HCT116 (cell line): ENCODE results near the gene TEN1. TPM values are rescaled to one million over a fixed set of nuclear protein-coding genes. Genes with fewer than 3 reads are reported as not detected.

Experiments used
- ATAC-seq: fragments of 200-7000 bp; cut with Tn5 transposase; 2 replicates; pipeline ENCODE4 v1.9.1; 2020; ENCODE audit warnings: mild to moderate bottlenecking, moderate library complexity
- BruUV-seq: library from RNA; stranded (reverse); fragments of 400-500 nt; replicated peaks from 2 replicates; lab custom pipeline; 2021; lab: Mats Ljungman, UMichigan
- CTCF ChIA-PET: fragments of 300-600 bp; sonication (Branson Sonifier 250); formaldehyde crosslinking; loops from one replicate; lab custom pipeline; 2021; ENCODE audit warnings: antibody characterized with exemption; lab: Charles Lee
- POLR2A ChIA-PET: fragments of 300-600, 350-600 bp; sonication (Branson Sonifier 250); formaldehyde crosslinking; loops from one replicate; lab custom pipeline; 2021; ENCODE audit warnings: antibody characterized with exemption; lab: Charles Lee
- RAD21 ChIA-PET, 2 experiments: fragments of 300-600 bp; sonication (Branson Sonifier 250); formaldehyde crosslinking; loops; one replicate each; lab custom pipeline; 2023; ENCODE audit warnings: low total read pairs in 2 of 2; ENCODE audit not compliant: uncharacterized antibody in 2 of 2, unreplicated experiment in 2 of 2, low non-redundant PET in 1 of 2; lab: Charles Lee
- DNase-seq: peaks from one replicate; pipeline ENCODE4 v3.0.0-alpha.2; 2010; ENCODE audit warnings: low read depth, low spot score
- H2AFZ ChIP-seq: fragments of 200-600 bp; shearing (Covaris generic), sonication (generic); 2 replicates; pipeline ENCODE4 v1.6.1; 2017; ENCODE audit warnings: low read depth, mixed run types, mixed read lengths, antibody characterized with exemption, low read length; ENCODE audit not compliant: poor library complexity, severe bottlenecking
- H3K27ac ChIP-seq: 2 replicates; pipeline ENCODE4 v1.5.1; 2012; ENCODE audit warnings: low read depth, low read length
- H3K27me3 ChIP-seq: fragments of 200-600 bp; sonication (generic); 2 replicates; pipeline ENCODE4 v1.6.1; 2016; ENCODE audit warnings: mixed run types, low read length, mixed read lengths; ENCODE audit not compliant: insufficient read depth
- H3K36me3 ChIP-seq, 2 experiments: fragments of 200-500 bp in 1 of 2; fragments of 200-600 bp in 1 of 2; sonication (Bioruptor generic) in 1 of 2; sonication (generic) in 1 of 2; 2 replicates each; pipeline versions ENCODE4 v1.5.1 to v1.6.1; 2014 to 2016; ENCODE audit warnings: low read length in 2 of 2, inconsistent platforms in 1 of 2, mixed read lengths in 1 of 2, mixed run types in 1 of 2; ENCODE audit not compliant: insufficient read depth in 2 of 2, control insufficient read depth in 1 of 2
- H3K4me1 ChIP-seq, 2 experiments: fragments of 200-600 bp in 1 of 2; sonication (generic) in 1 of 2; 2 replicates each; pipeline versions ENCODE4 v1.5.1 to v1.6.1; 2012 to 2017; ENCODE audit warnings: low read length in 2 of 2, inconsistent platforms in 1 of 2, mild to moderate bottlenecking in 1 of 2, mixed read lengths in 1 of 2, mixed run types in 1 of 2, moderate library complexity in 1 of 2; ENCODE audit not compliant: insufficient read depth in 2 of 2, control insufficient read depth in 1 of 2
- H3K4me2 ChIP-seq: fragments of 200-600 bp; sonication (generic); 2 replicates; pipeline ENCODE4 v1.6.1; 2017; ENCODE audit warnings: mixed run types, low read length, mixed read lengths
- H3K4me3 ChIP-seq, 2 experiments: fragments of 200-600 bp in 1 of 2; sonication (generic) in 1 of 2; replicated peaks in 1 of 2; 2 replicates each; pipeline ENCODE4 v1.5.1; 2011 to 2016; ENCODE audit warnings: low read length in 2 of 2, control low read depth in 1 of 2, low read depth in 1 of 2, mild to moderate bottlenecking in 1 of 2, mixed read lengths in 1 of 2, mixed run types in 1 of 2
- H3K79me2 ChIP-seq: fragments of 200-600 bp; sonication (generic); 2 replicates; pipeline ENCODE4 v1.6.1; 2017; ENCODE audit warnings: mild to moderate bottlenecking, mixed run types, low read length, moderate library complexity, mixed read lengths; ENCODE audit not compliant: insufficient read depth
- H3K9ac ChIP-seq: fragments of 200-600 bp; sonication (generic); 2 replicates; pipeline ENCODE4 v1.6.1; 2016; ENCODE audit warnings: low read length, mixed read lengths
- H3K9me2 ChIP-seq: fragments of 200-600 bp; sonication (generic), shearing (Covaris generic); 2 replicates; pipeline ENCODE4 v1.6.1; 2017; ENCODE audit warnings: mixed run types, mild to moderate bottlenecking, moderate library complexity; ENCODE audit not compliant: insufficient read depth
- H3K9me3 ChIP-seq, 2 experiments: fragments of 200-500 bp in 1 of 2; fragments of 200-600 bp in 1 of 2; sonication (Bioruptor generic) in 1 of 2; sonication (generic) in 1 of 2; 2 replicates each; pipeline ENCODE4 v1.6.1; 2014 to 2017; ENCODE audit warnings: low read length in 2 of 2, mixed read lengths in 2 of 2, inconsistent platforms in 1 of 2, low read depth in 1 of 2, mild to moderate bottlenecking in 1 of 2, mixed run types in 1 of 2, moderate library complexity in 1 of 2; ENCODE audit not compliant: control insufficient read depth in 1 of 2, insufficient read depth in 1 of 2
- H4K20me1 ChIP-seq: fragments of 200-600 bp; sonication (generic), shearing (Covaris generic); 2 replicates; pipeline ENCODE4 v1.6.1; 2017; ENCODE audit warnings: mixed run types, mild to moderate bottlenecking, moderate library complexity; ENCODE audit not compliant: insufficient read depth
- CBX3 ChIP-seq: IDR thresholded peaks from 2 replicates; pipeline ENCODE4 v1.6.1; 2012; ENCODE audit warnings: low read depth
- CEBPB ChIP-seq: IDR thresholded peaks from 2 replicates; pipeline ENCODE4 v1.6.1; 2012; ENCODE audit warnings: low read depth
- EGR1 ChIP-seq: IDR thresholded peaks from 2 replicates; pipeline ENCODE4 v1.6.1; 2012; ENCODE audit warnings: low read depth
- ELF1 ChIP-seq: IDR thresholded peaks from 2 replicates; pipeline ENCODE4 v1.6.1; 2012; ENCODE audit warnings: low read depth, borderline replicate concordance
- JUND ChIP-seq: IDR thresholded peaks from 2 replicates; pipeline ENCODE4 v1.6.1; 2012
- POLR2AphosphoS5 ChIP-seq: IDR thresholded peaks from 2 replicates; pipeline ENCODE4 v1.6.1; 2011; ENCODE audit warnings: mild to moderate bottlenecking, low read depth, low read length, moderate library complexity
- SIN3A ChIP-seq: IDR thresholded peaks from 2 replicates; pipeline ENCODE4 v1.6.1; 2012; ENCODE audit warnings: low read depth
- SP1 ChIP-seq: IDR thresholded peaks from 2 replicates; pipeline ENCODE4 v1.6.1; 2012; ENCODE audit warnings: low read depth
- SRF ChIP-seq: IDR thresholded peaks from 2 replicates; pipeline ENCODE4 v1.6.1; 2012; ENCODE audit warnings: low read depth
- TCF7L2 ChIP-seq: IDR thresholded peaks from 2 replicates; pipeline ENCODE4 v1.7.0; 2011; ENCODE audit warnings: borderline replicate concordance, inconsistent platforms; ENCODE audit not compliant: insufficient read depth, insufficient read length; ENCODE audit errors: extremely low read depth
- YY1 ChIP-seq: IDR thresholded peaks from 2 replicates; pipeline ENCODE4 v1.6.1; 2011; ENCODE audit warnings: low read length, low read depth, moderate library complexity, mild to moderate bottlenecking; ENCODE audit not compliant: insufficient replicate concordance; ENCODE audit errors: extremely low read depth
- ZFX ChIP-seq: fragments of 450-650 bp; IDR thresholded peaks from 2 replicates; pipeline ENCODE4 v1.6.1; 2017
- ZNF274 ChIP-seq: fragments of 200-500 bp; sonication (Bioruptor generic); IDR thresholded peaks from 2 replicates; pipeline ENCODE4 v1.6.1; 2014; ENCODE audit warnings: mild to moderate bottlenecking, low read depth, low read length, inconsistent platforms
- intact Hi-C: fragments of 100-400 bp; cut with micrococcal nuclease; formaldehyde crosslinking; loops from 2 replicates; pipeline ENCODE4 v1.10.0; 2022
- total RNA-seq: library from RNA; stranded (reverse); gene quantifications from one replicate; pipeline ENCODE4 v1.2.1, GENCODE V29; 2021; ENCODE audit not compliant: unreplicated experiment
- TF ChIP-seq, protein P1 (sequence below): IDR thresholded peaks from 2 replicates; pipeline ENCODE4 v1.6.1; 2011; ENCODE audit warnings: mild to moderate bottlenecking, low read length, moderate library complexity; ENCODE audit not compliant: insufficient replicate concordance; ENCODE audit errors: extremely low read depth
- TF ChIP-seq, protein P2 (sequence below): IDR thresholded peaks from 2 replicates; pipeline ENCODE4 v1.6.1; 2012; ENCODE audit warnings: low read depth
- TF ChIP-seq, protein P3 (sequence below): IDR thresholded peaks from 2 replicates; pipeline ENCODE4 v1.6.1; 2012

TEN1 gene
- total RNA-seq, 1 experiment from 2014 or later: 18.5 TPM

DNA sequence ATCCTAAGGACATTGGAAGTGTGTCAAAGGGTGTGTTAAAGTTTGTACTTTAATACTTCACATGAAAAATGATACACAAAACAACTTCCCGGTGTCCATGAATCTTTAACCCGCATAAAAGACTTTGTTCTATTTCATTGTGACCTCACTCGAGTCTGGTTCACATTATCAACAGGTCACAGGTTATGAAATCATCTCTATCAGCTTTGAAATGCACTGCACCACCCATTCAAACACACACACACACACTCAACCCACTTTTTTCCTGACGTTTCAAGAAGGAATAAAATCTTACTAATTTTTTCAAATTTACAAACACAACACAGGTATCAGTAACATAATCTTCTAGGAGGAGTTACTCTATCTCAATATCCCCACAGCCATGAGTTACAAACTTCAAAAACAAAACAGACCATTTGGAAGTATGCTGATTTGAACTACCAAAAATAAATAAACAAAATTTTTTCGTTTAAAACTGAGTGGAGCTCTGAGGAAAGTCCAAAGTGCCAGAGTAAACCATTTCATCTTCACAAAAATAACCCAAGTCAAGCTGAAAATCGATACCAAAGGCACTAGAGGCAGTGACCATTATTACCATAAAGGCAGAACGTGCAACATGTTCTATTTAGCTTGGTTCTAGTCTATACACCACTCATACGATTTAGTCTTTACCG lies 2.7 kb upstream of the TEN1 start:
- Histone ChIP-seq H3K27ac (no peak overlapping the region), H3K9ac (no peak overlapping the region), H3K4me2 (no peak overlapping the region)
- ChIA-PET CTCF (no interaction called here), RAD21 (no interaction called here)
- TF ChIP-seq EGR1 (no peak), POLR2AphosphoS5 (no peak), SRF (no peak), ZNF274 (no peak), SIN3A (no peak), TCF7L2 (no peak), YY1 (no peak), ELF1 (no peak), CEBPB (no peak), CBX3 (no peak), ZFX (no peak), JUND (no peak), SP1 (no peak)
- TF ChIP-seq, protein P1, sequence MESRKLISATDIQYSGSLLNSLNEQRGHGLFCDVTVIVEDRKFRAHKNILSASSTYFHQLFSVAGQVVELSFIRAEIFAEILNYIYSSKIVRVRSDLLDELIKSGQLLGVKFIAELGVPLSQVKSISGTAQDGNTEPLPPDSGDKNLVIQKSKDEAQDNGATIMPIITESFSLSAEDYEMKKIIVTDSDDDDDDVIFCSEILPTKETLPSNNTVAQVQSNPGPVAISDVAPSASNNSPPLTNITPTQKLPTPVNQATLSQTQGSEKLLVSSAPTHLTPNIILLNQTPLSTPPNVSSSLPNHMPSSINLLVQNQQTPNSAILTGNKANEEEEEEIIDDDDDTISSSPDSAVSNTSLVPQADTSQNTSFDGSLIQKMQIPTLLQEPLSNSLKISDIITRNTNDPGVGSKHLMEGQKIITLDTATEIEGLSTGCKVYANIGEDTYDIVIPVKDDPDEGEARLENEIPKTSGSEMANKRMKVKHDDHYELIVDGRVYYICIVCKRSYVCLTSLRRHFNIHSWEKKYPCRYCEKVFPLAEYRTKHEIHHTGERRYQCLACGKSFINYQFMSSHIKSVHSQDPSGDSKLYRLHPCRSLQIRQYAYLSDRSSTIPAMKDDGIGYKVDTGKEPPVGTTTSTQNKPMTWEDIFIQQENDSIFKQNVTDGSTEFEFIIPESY: no peak
- TF ChIP-seq, protein P2, sequence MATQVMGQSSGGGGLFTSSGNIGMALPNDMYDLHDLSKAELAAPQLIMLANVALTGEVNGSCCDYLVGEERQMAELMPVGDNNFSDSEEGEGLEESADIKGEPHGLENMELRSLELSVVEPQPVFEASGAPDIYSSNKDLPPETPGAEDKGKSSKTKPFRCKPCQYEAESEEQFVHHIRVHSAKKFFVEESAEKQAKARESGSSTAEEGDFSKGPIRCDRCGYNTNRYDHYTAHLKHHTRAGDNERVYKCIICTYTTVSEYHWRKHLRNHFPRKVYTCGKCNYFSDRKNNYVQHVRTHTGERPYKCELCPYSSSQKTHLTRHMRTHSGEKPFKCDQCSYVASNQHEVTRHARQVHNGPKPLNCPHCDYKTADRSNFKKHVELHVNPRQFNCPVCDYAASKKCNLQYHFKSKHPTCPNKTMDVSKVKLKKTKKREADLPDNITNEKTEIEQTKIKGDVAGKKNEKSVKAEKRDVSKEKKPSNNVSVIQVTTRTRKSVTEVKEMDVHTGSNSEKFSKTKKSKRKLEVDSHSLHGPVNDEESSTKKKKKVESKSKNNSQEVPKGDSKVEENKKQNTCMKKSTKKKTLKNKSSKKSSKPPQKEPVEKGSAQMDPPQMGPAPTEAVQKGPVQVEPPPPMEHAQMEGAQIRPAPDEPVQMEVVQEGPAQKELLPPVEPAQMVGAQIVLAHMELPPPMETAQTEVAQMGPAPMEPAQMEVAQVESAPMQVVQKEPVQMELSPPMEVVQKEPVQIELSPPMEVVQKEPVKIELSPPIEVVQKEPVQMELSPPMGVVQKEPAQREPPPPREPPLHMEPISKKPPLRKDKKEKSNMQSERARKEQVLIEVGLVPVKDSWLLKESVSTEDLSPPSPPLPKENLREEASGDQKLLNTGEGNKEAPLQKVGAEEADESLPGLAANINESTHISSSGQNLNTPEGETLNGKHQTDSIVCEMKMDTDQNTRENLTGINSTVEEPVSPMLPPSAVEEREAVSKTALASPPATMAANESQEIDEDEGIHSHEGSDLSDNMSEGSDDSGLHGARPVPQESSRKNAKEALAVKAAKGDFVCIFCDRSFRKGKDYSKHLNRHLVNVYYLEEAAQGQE: no peak
- TF ChIP-seq, protein P3, sequence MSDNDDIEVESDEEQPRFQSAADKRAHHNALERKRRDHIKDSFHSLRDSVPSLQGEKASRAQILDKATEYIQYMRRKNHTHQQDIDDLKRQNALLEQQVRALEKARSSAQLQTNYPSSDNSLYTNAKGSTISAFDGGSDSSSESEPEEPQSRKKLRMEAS: no peak
- TF ChIP-seq, all 23 proteins: peak for 0
- Histone ChIP-seq H3K9me3 (no peaks in the 10 kb centered on the region), H3K4me1 (peaks cover 9 to 19% of the 10 kb centered on the region in 2 experiments), H3K79me2 (peaks cover 24% of the 10 kb centered on the region; the same call in 1 of the 2 replicates), H4K20me1 (no peaks in the 10 kb centered on the region), H3K27me3 (no peaks in the 10 kb centered on the region), H2AFZ (no peak overlapping the region), H3K36me3 (peaks cover 0 to 2% of the 10 kb centered on the region in 2 experiments; a peak in 2 of 4 replicates), H3K9me2 (no peaks in the 10 kb centered on the region), H3K4me3 (no peak overlapping the region)
- POLR2A ChIA-PET: no interaction called here
- no peak for ATAC-seq
- BruUV-seq: TSS peak; percentile 25
- intact Hi-C loops: no loop called here
- DNase-seq: no peak
